HL-60 (cell line): ENCODE data around the gene SNUPN.

Experiments used
- POLR2AphosphoS5 ChIP-seq: IDR thresholded peaks from 2 replicates; pipeline ENCODE4 v1.6.1; 2012; ENCODE audit warnings: low read depth
- TF ChIP-seq, protein P1 (sequence below): IDR thresholded peaks from one replicate; pipeline ENCODE4 v1.5.1; 2011; ENCODE audit warnings: low read length, control low read depth, inconsistent platforms; ENCODE audit not compliant: insufficient read depth

DNA sequence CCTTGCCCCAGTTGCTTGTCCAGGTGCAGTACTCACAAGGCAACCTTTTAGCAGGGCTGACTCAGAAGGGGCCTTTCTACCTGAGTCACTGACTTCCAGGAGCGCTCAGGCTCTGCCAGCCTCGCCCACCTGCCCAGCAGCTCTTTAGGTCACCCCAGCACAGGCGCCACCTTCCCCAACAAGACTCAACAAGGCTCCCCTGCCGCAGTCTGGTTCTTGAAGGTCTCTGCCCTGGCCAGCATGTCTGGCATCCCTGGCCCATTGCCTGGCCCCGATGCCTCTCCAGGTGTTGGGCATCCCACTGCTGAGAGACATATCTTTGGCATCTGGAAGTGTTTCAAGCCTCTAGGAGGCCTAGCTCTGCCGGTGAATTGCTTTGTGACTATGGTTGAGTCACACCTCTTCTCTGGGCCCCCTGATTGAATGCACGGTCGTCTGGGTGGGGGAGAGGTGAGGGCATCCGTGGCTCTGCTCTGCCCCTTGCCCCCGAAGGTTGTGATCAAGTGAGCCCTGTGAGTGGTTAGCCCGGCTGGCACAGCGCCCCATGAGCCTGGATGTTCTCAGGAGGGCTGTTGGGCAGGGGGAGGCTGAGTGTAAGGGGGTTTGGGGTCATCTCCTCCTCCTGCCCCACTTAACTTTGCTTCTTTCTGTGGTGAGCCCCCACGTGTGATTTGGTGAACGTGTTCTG, 43.8 kb upstream of the SNUPN start:
- TF ChIP-seq, protein P1, sequence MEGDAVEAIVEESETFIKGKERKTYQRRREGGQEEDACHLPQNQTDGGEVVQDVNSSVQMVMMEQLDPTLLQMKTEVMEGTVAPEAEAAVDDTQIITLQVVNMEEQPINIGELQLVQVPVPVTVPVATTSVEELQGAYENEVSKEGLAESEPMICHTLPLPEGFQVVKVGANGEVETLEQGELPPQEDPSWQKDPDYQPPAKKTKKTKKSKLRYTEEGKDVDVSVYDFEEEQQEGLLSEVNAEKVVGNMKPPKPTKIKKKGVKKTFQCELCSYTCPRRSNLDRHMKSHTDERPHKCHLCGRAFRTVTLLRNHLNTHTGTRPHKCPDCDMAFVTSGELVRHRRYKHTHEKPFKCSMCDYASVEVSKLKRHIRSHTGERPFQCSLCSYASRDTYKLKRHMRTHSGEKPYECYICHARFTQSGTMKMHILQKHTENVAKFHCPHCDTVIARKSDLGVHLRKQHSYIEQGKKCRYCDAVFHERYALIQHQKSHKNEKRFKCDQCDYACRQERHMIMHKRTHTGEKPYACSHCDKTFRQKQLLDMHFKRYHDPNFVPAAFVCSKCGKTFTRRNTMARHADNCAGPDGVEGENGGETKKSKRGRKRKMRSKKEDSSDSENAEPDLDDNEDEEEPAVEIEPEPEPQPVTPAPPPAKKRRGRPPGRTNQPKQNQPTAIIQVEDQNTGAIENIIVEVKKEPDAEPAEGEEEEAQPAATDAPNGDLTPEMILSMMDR = no peak
- no peak for TF ChIP-seq POLR2AphosphoS5
